H9 (cell line): ENCODE data around the gene RETNLB. TPM values are rescaled to one million over a fixed set of nuclear protein-coding genes. Genes with fewer than 3 reads are reported as not detected.

Experiments used
- DNase-seq: peaks from one replicate; pipeline ENCODE4 v3.0.0-alpha.2; 2017
- H2AFZ ChIP-seq: one replicate; pipeline ENCODE4 v1.6.1; 2013; ENCODE audit warnings: mild to moderate bottlenecking, low read length, control low read depth, moderate library complexity
- H2AK5ac ChIP-seq: 2 replicates; pipeline ENCODE4 v1.6.1; 2013; ENCODE audit warnings: low read length, control low read depth, mixed read lengths; ENCODE audit not compliant: insufficient read length
- H2BK120ac ChIP-seq: one replicate; pipeline ENCODE4 v1.6.1; 2013; ENCODE audit warnings: low read depth, mild to moderate bottlenecking, low read length, control low read depth, inconsistent platforms; ENCODE audit not compliant: poor library complexity, severe bottlenecking
- H2BK12ac ChIP-seq: 2 replicates; pipeline ENCODE4 v1.6.1; 2013; ENCODE audit warnings: low read length, control low read depth, mixed read lengths, low read depth; ENCODE audit not compliant: insufficient read length
- H2BK15ac ChIP-seq: 2 replicates; pipeline ENCODE4 v1.6.1; 2013; ENCODE audit warnings: low read depth, low read length, control low read depth
- H2BK20ac ChIP-seq: one replicate; pipeline ENCODE4 v1.6.1; 2013; ENCODE audit warnings: low read depth, mild to moderate bottlenecking, low read length, control low read depth, inconsistent platforms; ENCODE audit not compliant: poor library complexity, severe bottlenecking
- H2BK5ac ChIP-seq: 2 replicates; pipeline ENCODE4 v1.6.1; 2013; ENCODE audit warnings: low read length, control low read depth, mixed read lengths; ENCODE audit not compliant: insufficient read length
- H3K14ac ChIP-seq: 2 replicates; pipeline ENCODE4 v1.6.1; 2013; ENCODE audit warnings: low read length, control low read depth; ENCODE audit not compliant: insufficient read depth
- H3K18ac ChIP-seq: 2 replicates; pipeline ENCODE4 v1.6.1; 2013; ENCODE audit warnings: low read depth, mild to moderate bottlenecking, mixed read lengths, low read length, control low read depth; ENCODE audit not compliant: insufficient read length
- H3K23ac ChIP-seq: 2 replicates; pipeline ENCODE4 v1.6.1; 2013; ENCODE audit warnings: low read length, control low read depth, mixed read lengths, low read depth; ENCODE audit not compliant: insufficient read length
- H3K23me2 ChIP-seq: 2 replicates; pipeline ENCODE4 v1.6.1; 2013; ENCODE audit warnings: low read depth, mild to moderate bottlenecking, mixed read lengths, low read length, control low read depth; ENCODE audit not compliant: insufficient read length, poor library complexity, severe bottlenecking
- H3K27ac ChIP-seq: 2 replicates; pipeline ENCODE4 v1.5.1; 2013; ENCODE audit warnings: low read length, control low read depth, mixed read lengths, low read depth; ENCODE audit not compliant: insufficient read length
- H3K27me3 ChIP-seq: 2 replicates; pipeline ENCODE4 v1.6.1; 2013; ENCODE audit warnings: low read length, control low read depth, inconsistent platforms; ENCODE audit not compliant: insufficient read depth
- H3K4ac ChIP-seq: 2 replicates; pipeline ENCODE4 v1.6.1; 2013; ENCODE audit warnings: low read depth, mild to moderate bottlenecking, control low read depth, inconsistent platforms, low read length, moderate library complexity
- H3K4me1 ChIP-seq: 2 replicates; pipeline ENCODE4 v1.6.1; 2013; ENCODE audit warnings: low read length, control low read depth, inconsistent platforms; ENCODE audit not compliant: insufficient read depth
- H3K4me2 ChIP-seq: 2 replicates; pipeline ENCODE4 v1.6.1; 2013; ENCODE audit warnings: low read length, control low read depth, mixed read lengths; ENCODE audit not compliant: insufficient read length, insufficient read depth
- H3K56ac ChIP-seq: 2 replicates; pipeline ENCODE4 v1.6.1; 2013; ENCODE audit warnings: low read depth, mild to moderate bottlenecking, mixed read lengths, low read length, control low read depth; ENCODE audit not compliant: insufficient read length
- H3K79me1 ChIP-seq: 2 replicates; pipeline ENCODE4 v1.6.1; 2013; ENCODE audit warnings: low read depth, mild to moderate bottlenecking, moderate library complexity, low read length, control low read depth, inconsistent platforms; ENCODE audit not compliant: insufficient read depth, poor library complexity, severe bottlenecking
- H3K79me2 ChIP-seq: 2 replicates; pipeline ENCODE4 v1.6.1; 2013; ENCODE audit warnings: low read length, control low read depth, inconsistent platforms; ENCODE audit not compliant: insufficient read depth
- H3K9ac ChIP-seq: 2 replicates; pipeline ENCODE4 v1.6.1; 2013; ENCODE audit warnings: low read length, control low read depth, mixed read lengths; ENCODE audit not compliant: insufficient read length; ENCODE audit errors: extremely low read depth
- H3K9me3 ChIP-seq: one replicate; pipeline ENCODE4 v1.6.1; 2013; ENCODE audit warnings: low read depth, low read length, inconsistent platforms; ENCODE audit not compliant: control insufficient read depth
- H3T11ph ChIP-seq: one replicate; pipeline ENCODE4 v1.6.1; 2013; ENCODE audit warnings: mild to moderate bottlenecking, low read length, control low read depth, inconsistent platforms
- H4K20me1 ChIP-seq: one replicate; pipeline ENCODE4 v1.6.1; 2013; ENCODE audit not compliant: control insufficient read depth, insufficient read length, insufficient read depth
- H4K5ac ChIP-seq: 2 replicates; pipeline ENCODE4 v1.6.1; 2013; ENCODE audit warnings: low read depth, mild to moderate bottlenecking, mixed read lengths, low read length, control low read depth; ENCODE audit not compliant: insufficient read length
- H4K8ac ChIP-seq: replicated peaks from 2 replicates; pipeline ENCODE4 v1.6.1; 2013; ENCODE audit warnings: low read length, control low read depth, mixed read lengths, low read depth; ENCODE audit not compliant: insufficient read length
- H4K91ac ChIP-seq: 2 replicates; pipeline ENCODE4 v1.6.1; 2013; ENCODE audit warnings: low read depth, mild to moderate bottlenecking, moderate library complexity, mixed read lengths, low read length, control low read depth; ENCODE audit not compliant: insufficient read length
- H3K27ac Mint-ChIP-seq, 3 experiments: 2 replicates in 2 of 3; 3 replicates in 1 of 3; pipeline ENCODE4 v1.8.0; 2020 to 2021; ENCODE audit warnings: mixed read lengths in 3 of 3, mild to moderate bottlenecking in 1 of 3, moderate library complexity in 1 of 3
- H3K27me3 Mint-ChIP-seq: 2 replicates; pipeline ENCODE4 v1.8.0; 2021; ENCODE audit warnings: low read depth, mild to moderate bottlenecking, moderate library complexity, mixed read lengths
- H3K36me3 Mint-ChIP-seq, 3 experiments: 2 replicates in 2 of 3; 3 replicates in 1 of 3; pipeline ENCODE4 v1.8.0; 2020 to 2021; ENCODE audit warnings: low read depth in 3 of 3, mixed read lengths in 3 of 3; ENCODE audit not compliant: insufficient read depth in 1 of 3
- H3K4me1 Mint-ChIP-seq, 2 experiments: 2 replicates each; pipeline ENCODE4 v1.8.0; 2020; ENCODE audit warnings: mixed read lengths in 2 of 2
- H3K4me3 Mint-ChIP-seq, 2 experiments: 2 replicates in 1 of 2; 3 replicates in 1 of 2; pipeline ENCODE4 v1.8.0; 2020 to 2021; ENCODE audit warnings: mild to moderate bottlenecking in 2 of 2, mixed read lengths in 2 of 2, moderate library complexity in 1 of 2
- H3K9me3 Mint-ChIP-seq, 2 experiments: 2 replicates in 1 of 2; 3 replicates in 1 of 2; pipeline ENCODE4 v1.8.0; 2020; ENCODE audit warnings: mild to moderate bottlenecking in 2 of 2, mixed read lengths in 2 of 2, moderate library complexity in 1 of 2
- WGBS: extraction: QIAGEN DNeasy Blood & Tissue Kit; methylation state at CpG from one replicate; pipeline ENCODE4 v1.1.7; 2013; ENCODE audit warnings: missing lambda C conversion rate, low lambda C conversion rate, mixed read lengths; ENCODE audit not compliant: insufficient read length; ENCODE audit errors: extremely low coverage; 5-methylcytosine and 5-hydroxymethylcytosine counted together
- total RNA-seq: library from RNA; stranded (reverse); gene quantifications from 2 replicates; pipeline ENCODE4 v1.2.1, GENCODE V29; 2021
- TF ChIP-seq, protein P1 (sequence below): fragments of 200-600 bp; sonication (generic); conservative IDR thresholded peaks from 3 replicates; pipeline ENCODE4 v1.8.0; 2021; ENCODE audit warnings: antibody characterized with exemption, mild to moderate bottlenecking

Gene RETNLB
- total RNA-seq, 1 experiment from 2014 or later = not detected

- no peaks in the 10 kb centered on the region for H3K36me3 Mint-ChIP-seq
- Histone ChIP-seq H4K91ac (no peak overlapping the region), H4K20me1 (no peaks in the 10 kb centered on the region), H2AK5ac (no peak overlapping the region), H3K14ac (no peak overlapping the region), H4K5ac (no peak overlapping the region), H3K9ac (no peak overlapping the region), H4K8ac (no peak overlapping the region), H2BK20ac (no peak overlapping the region), H2AFZ (no peak overlapping the region), H2BK5ac (no peak overlapping the region), H2BK12ac (no peak overlapping the region), H3K4ac (no peak overlapping the region), H3K27me3 (no peaks in the 10 kb centered on the region), H3T11ph (no peak overlapping the region), H3K4me1 (no peaks in the 10 kb centered on the region), H3K9me3 (no peaks in the 10 kb centered on the region), H3K79me1 (no peaks in the 10 kb centered on the region), H3K23ac (no peak overlapping the region), H3K23me2 (no peaks in the 10 kb centered on the region), H2BK15ac (no peak overlapping the region), H3K18ac (no peak overlapping the region), H3K79me2 (no peaks in the 10 kb centered on the region), H3K27ac (no peak overlapping the region), H2BK120ac (no peak overlapping the region), H3K4me2 (no peak overlapping the region), H3K56ac (no peak overlapping the region)
- H3K9me3 Mint-ChIP-seq = no peaks in the 10 kb centered on the region
- H3K4me1 Mint-ChIP-seq = no peaks in the 10 kb centered on the region
- TF ChIP-seq, protein P1, sequence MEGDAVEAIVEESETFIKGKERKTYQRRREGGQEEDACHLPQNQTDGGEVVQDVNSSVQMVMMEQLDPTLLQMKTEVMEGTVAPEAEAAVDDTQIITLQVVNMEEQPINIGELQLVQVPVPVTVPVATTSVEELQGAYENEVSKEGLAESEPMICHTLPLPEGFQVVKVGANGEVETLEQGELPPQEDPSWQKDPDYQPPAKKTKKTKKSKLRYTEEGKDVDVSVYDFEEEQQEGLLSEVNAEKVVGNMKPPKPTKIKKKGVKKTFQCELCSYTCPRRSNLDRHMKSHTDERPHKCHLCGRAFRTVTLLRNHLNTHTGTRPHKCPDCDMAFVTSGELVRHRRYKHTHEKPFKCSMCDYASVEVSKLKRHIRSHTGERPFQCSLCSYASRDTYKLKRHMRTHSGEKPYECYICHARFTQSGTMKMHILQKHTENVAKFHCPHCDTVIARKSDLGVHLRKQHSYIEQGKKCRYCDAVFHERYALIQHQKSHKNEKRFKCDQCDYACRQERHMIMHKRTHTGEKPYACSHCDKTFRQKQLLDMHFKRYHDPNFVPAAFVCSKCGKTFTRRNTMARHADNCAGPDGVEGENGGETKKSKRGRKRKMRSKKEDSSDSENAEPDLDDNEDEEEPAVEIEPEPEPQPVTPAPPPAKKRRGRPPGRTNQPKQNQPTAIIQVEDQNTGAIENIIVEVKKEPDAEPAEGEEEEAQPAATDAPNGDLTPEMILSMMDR = no peak
- no peak overlapping the region for H3K27ac Mint-ChIP-seq
- no peaks in the 10 kb centered on the region for H3K27me3 Mint-ChIP-seq
- no peak for DNase-seq
- WGBS = no CpG with 5 or more reads among the region's 2 CpGs
- H3K4me3 Mint-ChIP-seq = no peak overlapping the region
Observed at GRCh38 chr3:108804437-108804836, 47.2 kb upstream of the RETNLB start.
